IPS-18a (cell line): Measurements from ENCODE around the gene OSMR.

Source experiments
- H3K27ac ChIP-seq: one replicate; pipeline ENCODE4 v1.5.1; 2013; ENCODE audit warnings: low read length
- H3K27me3 ChIP-seq: one replicate; pipeline ENCODE4 v1.6.1; 2013; ENCODE audit warnings: mild to moderate bottlenecking, low read length; ENCODE audit not compliant: control insufficient read depth, insufficient read depth
- H3K36me3 ChIP-seq: one replicate; pipeline ENCODE4 v1.6.1; 2013; ENCODE audit warnings: low read depth, low read length; ENCODE audit not compliant: control insufficient read depth
- H3K4me1 ChIP-seq: one replicate; pipeline ENCODE4 v1.6.1; 2013; ENCODE audit warnings: low read depth, low read length; ENCODE audit not compliant: control insufficient read depth
- H3K4me3 ChIP-seq: one replicate; pipeline ENCODE4 v1.5.1; 2013; ENCODE audit warnings: low read length
- H3K9ac ChIP-seq: one replicate; pipeline ENCODE4 v1.6.1; 2013; ENCODE audit warnings: mild to moderate bottlenecking, low read length, moderate library complexity
- H3K9me3 ChIP-seq: one replicate; pipeline ENCODE4 v1.6.1; 2013; ENCODE audit warnings: low read depth, low read length; ENCODE audit not compliant: control insufficient read depth

OSMR gene

GRCh38 chr5:38978036-38978435, 132.2 kb downstream of the OSMR start:
- Histone ChIP-seq H3K9ac (no peak overlapping the region), H3K27me3 (no peaks in the 10 kb centered on the region), H3K27ac (no peak overlapping the region), H3K4me3 (no peak overlapping the region), H3K36me3 (no peaks in the 10 kb centered on the region), H3K9me3 (no peaks in the 10 kb centered on the region), H3K4me1 (peaks cover 6% of the 10 kb centered on the region)

- no peaks in the 10 kb centered on the region for H3K36me3 ChIP-seq
- peaks cover 6% of the 10 kb centered on the region for H3K4me1 ChIP-seq
- no peak overlapping the region for H3K9ac ChIP-seq
- H3K27me3 ChIP-seq: no peaks in the 10 kb centered on the region
- H3K9me3 ChIP-seq: no peaks in the 10 kb centered on the region
- no peak overlapping the region for H3K4me3 ChIP-seq
- H3K27ac ChIP-seq: no peak overlapping the region
These were observed 133.7 kb downstream of the OSMR start for GRCh38 chr5:38979535-38979934.
